Trophoblast cell (in vitro differentiated cells and primary cell): ENCODE data around the gene DEDD2.

Source experiments
- DNase-seq, 2 donors: peaks; one replicate each; pipeline ENCODE4 v3.0.0-alpha.2; 2016
- H2AFZ ChIP-seq: 2 replicates; pipeline ENCODE4 v1.6.1; 2013; ENCODE audit warnings: low read length, moderate library complexity, mild to moderate bottlenecking; ENCODE audit not compliant: insufficient read depth, poor library complexity
- H2AK5ac ChIP-seq: 2 replicates; pipeline ENCODE4 v1.6.1; 2013; ENCODE audit warnings: mild to moderate bottlenecking, low read length
- H2BK120ac ChIP-seq: 2 replicates; pipeline ENCODE4 v1.6.1; 2013; ENCODE audit warnings: low read length, mild to moderate bottlenecking, moderate library complexity; ENCODE audit not compliant: insufficient read depth, poor library complexity
- H2BK12ac ChIP-seq: 2 replicates; pipeline ENCODE4 v1.6.1; 2013; ENCODE audit warnings: mild to moderate bottlenecking, low read length, moderate library complexity
- H2BK5ac ChIP-seq: 2 replicates; pipeline ENCODE4 v1.6.1; 2013; ENCODE audit warnings: low read length, low read depth, moderate library complexity, mild to moderate bottlenecking; ENCODE audit not compliant: poor library complexity
- H3K14ac ChIP-seq: 2 replicates; pipeline ENCODE4 v1.6.1; 2013; ENCODE audit warnings: mild to moderate bottlenecking, low read length
- H3K18ac ChIP-seq: 2 replicates; pipeline ENCODE4 v1.6.1; 2013; ENCODE audit warnings: mild to moderate bottlenecking, low read length
- H3K23ac ChIP-seq: 2 replicates; pipeline ENCODE4 v1.6.1; 2013; ENCODE audit warnings: low read length
- H3K27ac ChIP-seq: 2 replicates; pipeline ENCODE4 v1.5.1; 2013; ENCODE audit warnings: low read depth, mild to moderate bottlenecking, inconsistent platforms, low read length, moderate library complexity
- H3K27me3 ChIP-seq: 2 replicates; pipeline ENCODE4 v1.6.1; 2013; ENCODE audit warnings: inconsistent platforms, mild to moderate bottlenecking, low read length, moderate library complexity; ENCODE audit not compliant: insufficient read depth
- H3K36me3 ChIP-seq, 2 experiments: 1 replicate in 1 of 2; 2 replicates in 1 of 2; pipeline ENCODE4 v1.6.1; 2013; ENCODE audit warnings: low read length in 2 of 2, mild to moderate bottlenecking in 2 of 2, moderate library complexity in 1 of 2; ENCODE audit not compliant: insufficient read depth in 2 of 2, control insufficient read depth in 1 of 2
- H3K4ac ChIP-seq: 2 replicates; pipeline ENCODE4 v1.6.1; 2013; ENCODE audit warnings: low read depth, mild to moderate bottlenecking, low read length, moderate library complexity
- H3K4me1 ChIP-seq, 2 experiments: 1 replicate in 1 of 2; 2 replicates in 1 of 2; pipeline ENCODE4 v1.6.1; 2013; ENCODE audit warnings: low read length in 2 of 2, mild to moderate bottlenecking in 2 of 2, moderate library complexity in 1 of 2; ENCODE audit not compliant: insufficient read depth in 2 of 2, control insufficient read depth in 1 of 2
- H3K4me2 ChIP-seq: 2 replicates; pipeline ENCODE4 v1.6.1; 2013; ENCODE audit warnings: inconsistent platforms, mild to moderate bottlenecking, low read length, moderate library complexity
- H3K4me3 ChIP-seq: 2 replicates; pipeline ENCODE4 v1.5.1; 2013; ENCODE audit warnings: mild to moderate bottlenecking, low read depth, low read length, inconsistent platforms
- H3K79me1 ChIP-seq: one replicate; pipeline ENCODE4 v1.6.1; 2013; ENCODE audit warnings: low read length
- H3K79me2 ChIP-seq: 2 replicates; pipeline ENCODE4 v1.6.1; 2013; ENCODE audit warnings: low read length, mild to moderate bottlenecking; ENCODE audit not compliant: control insufficient read depth, insufficient read depth, poor library complexity
- H3K9ac ChIP-seq: 2 replicates; pipeline ENCODE4 v1.6.1; 2013; ENCODE audit warnings: mild to moderate bottlenecking, low read length
- H3K9me3 ChIP-seq: 2 replicates; pipeline ENCODE4 v1.6.1; 2013; ENCODE audit warnings: low read depth, mild to moderate bottlenecking, control low read depth, inconsistent platforms, low read length; ENCODE audit not compliant: insufficient read depth
- H4K12ac ChIP-seq: 2 replicates; pipeline ENCODE4 v1.6.1; 2013; ENCODE audit warnings: low read depth, mild to moderate bottlenecking, low read length, moderate library complexity
- H4K8ac ChIP-seq: 2 replicates; pipeline ENCODE4 v1.6.1; 2013; ENCODE audit warnings: low read depth, mild to moderate bottlenecking, low read length, moderate library complexity
- H4K91ac ChIP-seq: one replicate; pipeline ENCODE4 v1.6.1; 2013; ENCODE audit warnings: low read depth, mild to moderate bottlenecking, low read length, moderate library complexity
- WGBS: extraction: QIAGEN DNeasy Blood & Tissue Kit; methylation state at CpG from one replicate; pipeline ENCODE4 v1.1.7; 2013; ENCODE audit warnings: missing lambda C conversion rate; ENCODE audit not compliant: insufficient read length, insufficient coverage; ENCODE audit errors: extremely low coverage; 5-methylcytosine and 5-hydroxymethylcytosine counted together

Gene DEDD2

DNA sequence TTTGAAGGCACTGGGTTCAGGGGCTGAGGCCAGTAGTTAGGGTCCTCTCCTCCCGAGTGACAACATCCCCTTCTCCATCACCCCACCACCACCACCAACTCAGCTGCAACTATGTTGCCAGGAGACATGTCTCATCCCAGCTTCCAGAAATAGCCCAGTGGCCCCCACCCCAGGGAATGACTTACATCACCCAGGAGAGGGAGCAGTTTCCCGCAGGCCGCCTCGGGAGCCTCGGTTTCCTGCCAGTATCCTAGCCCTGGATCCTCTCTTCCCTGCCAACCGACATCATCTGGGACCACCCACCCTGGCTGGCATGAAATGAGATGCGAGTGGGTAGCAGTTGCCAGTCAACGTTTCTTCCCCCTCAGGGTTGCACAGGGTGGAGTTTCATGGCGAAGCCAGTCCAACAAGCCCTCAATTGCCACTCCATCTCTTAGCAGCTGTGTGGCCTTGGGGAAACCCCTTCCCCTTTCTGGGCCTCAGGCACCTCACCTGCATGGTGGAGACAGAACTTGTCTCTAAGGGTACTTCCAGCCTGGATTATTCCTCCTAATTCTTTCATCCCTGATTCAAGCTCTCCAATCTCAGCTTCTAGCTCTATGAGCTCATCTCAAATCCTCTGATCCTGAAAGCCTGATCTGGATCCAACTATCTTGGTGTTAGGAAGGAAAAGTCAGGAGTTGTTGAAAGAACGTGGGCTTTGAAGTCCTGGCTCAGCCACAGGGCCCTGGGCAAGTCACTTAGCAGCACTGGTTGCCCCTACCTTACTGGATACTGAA is 28.9 kb upstream of the DEDD2 start:
- no CpG with 5 or more reads among the region's 10 CpGs for WGBS
- Histone ChIP-seq H3K4me3 (no peak overlapping the region), H4K91ac (no peak overlapping the region), H4K12ac (no peak overlapping the region), H2BK12ac (no peak overlapping the region), H3K18ac (no peak overlapping the region), H3K27ac (no peak overlapping the region), H3K4me1 (peaks cover 14 to 17% of the 10 kb centered on the region in 2 experiments), H3K9me3 (no peaks in the 10 kb centered on the region), H3K79me2 (peaks cover 6% of the 10 kb centered on the region), H3K79me1 (peaks cover 17% of the 10 kb centered on the region), H3K36me3 (peaks cover 33 to 37% of the 10 kb centered on the region in 2 experiments), H3K14ac (no peak overlapping the region), H4K8ac (no peak overlapping the region), H3K4me2 (no peak overlapping the region), H2BK5ac (no peak overlapping the region), H3K9ac (no peak overlapping the region), H2AFZ (no peak overlapping the region), H3K27me3 (no peaks in the 10 kb centered on the region), H2AK5ac (no peak overlapping the region), H2BK120ac (no peak overlapping the region), H3K23ac (no peak overlapping the region), H3K4ac (no peak overlapping the region)
- DNase-seq = peak; percentile 41 to 56

- Histone ChIP-seq H3K36me3 (peaks cover 24 to 31% of the 10 kb centered on the region in 2 experiments), H2BK12ac (no peak overlapping the region), H3K4ac (no peak overlapping the region), H3K23ac (no peak overlapping the region), H3K27me3 (no peaks in the 10 kb centered on the region), H4K12ac (peak overlapping the region; percentile 65), H3K4me1 (peaks cover 14 to 15% of the 10 kb centered on the region in 2 experiments), H3K9me3 (no peaks in the 10 kb centered on the region), H3K4me3 (no peak overlapping the region), H3K9ac (no peak overlapping the region), H4K8ac (peak overlapping the region; percentile 84), H2BK5ac (peak overlapping the region; percentile 23), H3K4me2 (peak overlapping the region; percentile 22), H3K18ac (no peak overlapping the region), H2AK5ac (peak overlapping the region; percentile 50), H3K27ac (no peak overlapping the region), H2BK120ac (no peak overlapping the region), H3K79me1 (peaks cover 17% of the 10 kb centered on the region), H3K14ac (peak overlapping the region; percentile 34), H2AFZ (no peak overlapping the region), H3K79me2 (peaks cover 6% of the 10 kb centered on the region), H4K91ac (peak overlapping the region; percentile 18)
- no CpG with 5 or more reads among the region's 10 CpGs for WGBS
- no peak for DNase-seq
Measured at GRCh38 chr19:42245231-42245630, 27.8 kb upstream of the DEDD2 start.

- Histone ChIP-seq H3K27me3 (no peaks in the 10 kb centered on the region), H3K9me3 (no peaks in the 10 kb centered on the region), H2AK5ac (peak overlapping the region; percentile 50), H4K8ac (peak overlapping the region; percentile 85), H3K4me1 (peaks cover 15 to 17% of the 10 kb centered on the region in 2 experiments), H3K27ac (peak overlapping the region; percentile 80), H4K91ac (peak overlapping the region; percentile 60), H3K18ac (peak overlapping the region; percentile 52), H2BK5ac (peak overlapping the region; percentile 65), H3K36me3 (peaks cover 22 to 29% of the 10 kb centered on the region in 2 experiments), H2AFZ (peak overlapping the region; percentile 62), H3K23ac (no peak overlapping the region), H3K4ac (no peak overlapping the region), H3K14ac (peak overlapping the region; percentile 35), H3K4me3 (no peak overlapping the region), H3K4me2 (peak overlapping the region; percentile 66), H2BK120ac (no peak overlapping the region), H3K79me1 (peaks cover 17% of the 10 kb centered on the region), H3K9ac (peak overlapping the region; percentile 10), H3K79me2 (peaks cover 6% of the 10 kb centered on the region), H4K12ac (peak overlapping the region; percentile 90), H2BK12ac (peak overlapping the region; percentile 26)
- DNase-seq = peak; percentile 96 to 97
- no CpG with 5 or more reads among the region's 45 CpGs for WGBS
Measured at GRCh38 chr19:42244347-42245220, 27.1 kb upstream of the DEDD2 start.
